Measurements from ENCODE around the gene BRD3. TPM values are rescaled to one million over a fixed set of nuclear protein-coding genes. Genes with fewer than 3 reads are reported as not detected.

BRD3 gene
- total and polyA plus RNA-seq, 2 of the 8 experiments (the other 6 are each of a cell fraction or from before 2014, with no cell fraction given), result 31.0 to 82.7 TPM

DNA sequence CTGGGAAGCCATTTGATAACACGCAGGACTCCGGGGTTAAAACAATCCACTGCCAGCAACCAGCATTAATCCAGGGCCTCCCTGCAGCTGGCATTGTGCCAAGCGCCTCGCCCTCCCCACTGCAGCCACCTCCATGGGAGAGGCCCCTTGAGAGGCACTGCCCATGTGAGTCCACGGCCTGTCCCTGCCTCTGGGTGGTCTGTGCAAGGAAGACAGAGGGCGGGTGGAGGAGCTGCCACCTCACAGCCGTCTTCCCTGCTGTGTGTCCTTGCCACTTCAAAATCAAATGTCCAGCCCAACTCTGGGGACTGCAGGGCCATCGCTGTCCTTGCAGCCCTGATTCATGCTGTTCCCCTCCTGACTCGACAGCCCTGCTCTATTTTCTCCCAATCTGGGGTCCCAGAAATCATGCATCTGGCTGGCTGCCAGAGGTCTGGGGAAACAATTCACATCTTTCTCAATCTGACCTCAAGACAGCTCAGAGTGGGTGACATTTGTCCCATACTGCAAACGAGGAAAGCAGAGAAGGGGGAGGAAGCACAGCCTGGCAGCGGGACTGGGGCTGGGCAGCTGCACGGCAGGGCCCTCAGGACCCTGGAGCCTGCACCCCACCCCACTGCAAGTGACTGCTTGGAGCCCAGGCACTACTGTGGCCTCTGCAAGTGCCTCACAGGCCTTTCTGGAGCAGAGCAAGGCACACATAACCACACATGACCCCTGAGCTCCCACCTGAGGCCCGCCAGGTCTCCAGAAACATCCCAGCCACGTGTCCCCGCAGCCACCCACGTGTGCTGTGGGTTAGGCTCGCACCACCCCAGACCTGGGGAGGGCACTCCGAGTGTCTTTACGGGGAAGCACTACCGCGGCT lies 26.8 kb downstream of the BRD3 start:
- POLR2A ChIA-PET (ENCODE audit: partially characterized antibody), result interaction anchor here (1.4 to 2.6 kb wide), 2 partner anchors 10 to 13 kb away, joined by 4 to 11 read pairs; no protein-coding TSS in a partner anchor
- TF ChIP-seq FOSL1 (IDR thresholded peaks at IDR 0.05; ENCODE audit: insufficient read depth, low read depth, low read length) (no peak), CHD2 (IDR thresholded peaks at IDR 0.05; ENCODE audit: low read length) (no peak), SP2 (IDR thresholded peaks at IDR 0.05; ENCODE audit: low read length) (no peak), MAFK (IDR thresholded peaks at IDR 0.05; ENCODE audit: low read depth, low read length) (no peak), TCF12 (IDR thresholded peaks at IDR 0.05; ENCODE audit: low read depth, low read length) (no peak), PHF8 (conservative IDR thresholded peaks at IDR 0.05; ENCODE audit: low read depth, low read length) (no peak), TBP (IDR thresholded peaks at IDR 0.05; ENCODE audit: low read depth, low read length) (no peak), RNF2 (IDR thresholded peaks at IDR 0.05; ENCODE audit: borderline replicate concordance, low read depth, low read length, missing control alignments, poor library complexity, severe bottlenecking) (no peak), JUND (IDR thresholded peaks at IDR 0.05; ENCODE audit: low read length) (no peak), RBBP5 (IDR thresholded peaks at IDR 0.05; ENCODE audit: borderline replicate concordance, low read depth, low read length) (no peak), TAF7 (optimal IDR thresholded peaks at IDR 0.05; ENCODE audit: borderline replicate concordance, low read depth, low read length) (no peak), CBX8 (IDR thresholded peaks at IDR 0.05; ENCODE audit: borderline replicate concordance, low read depth, low read length) (no peak)

More for the DNA sequence above, 26.8 kb downstream of the BRD3 start:
- CTCF ChIA-PET (ENCODE audit: partially characterized antibody), result no interaction called here
- Histone ChIP-seq H3K9me3 (ENCODE audit: insufficient read depth in 2 of 2, low read depth in 1 of 2, low read length in 1 of 2) (no peaks in the 10 kb centered on the region), H3K4me1 (replicated peaks in 1 of 4; ENCODE audit: control insufficient read depth in 3 of 4, insufficient read depth in 4 of 4, low read length in 3 of 4) (no peaks in the 10 kb centered on the region; a peak in 1 of 7 replicates), H2BK15ac (ENCODE audit: low read length) (no peak overlapping the region), H3K9ac (replicated peaks in 1 of 4; ENCODE audit: extremely low read depth in 1 of 4, low read depth in 3 of 4, low read length in 3 of 4) (no peak overlapping the region), H3K23me2 (ENCODE audit: low read depth, low read length) (no peaks in the 10 kb centered on the region), H3K27ac (ENCODE audit: low read depth, low read length) (no peak overlapping the region), H2AFZ (ENCODE audit: low read length) (no peak overlapping the region), H3K18ac (ENCODE audit: extremely low read depth, low read length) (no peak overlapping the region), H2AK5ac (ENCODE audit: low read depth, low read length) (no peak overlapping the region), H4K91ac (replicated peaks; ENCODE audit: insufficient read length, low read length) (no peak overlapping the region), H4K8ac (ENCODE audit: extremely low read depth, insufficient read depth, low read length) (no peak overlapping the region), H3K4me2 (ENCODE audit: insufficient read depth in 1 of 2, low read depth in 2 of 2, low read length in 2 of 2) (no peak overlapping the region), H3K4me3 (ENCODE audit: extremely low read depth in 1 of 4, insufficient read depth in 2 of 4, low read depth in 3 of 4, low read length in 4 of 4) (no peak overlapping the region), H4K20me1 (replicated peaks in 1 of 2; ENCODE audit: control insufficient read depth in 1 of 2, insufficient read depth in 2 of 2, low read length in 2 of 2) (peaks cover 13 to 14% of the 10 kb centered on the region in 2 experiments), H3K79me2 (ENCODE audit: control insufficient read depth in 1 of 2, insufficient read depth in 2 of 2, low read length in 2 of 2) (no peaks in the 10 kb centered on the region), H3K27me3 (replicated peaks in 1 of 4; ENCODE audit: control insufficient read depth in 3 of 4, extremely low read depth in 1 of 4, insufficient read depth in 3 of 4, low read length in 3 of 4) (no peaks in the 10 kb centered on the region), H3K14ac (ENCODE audit: insufficient read length) (no peak overlapping the region), H2BK20ac (ENCODE audit: low read length) (no peak overlapping the region), H3K36me3 (ENCODE audit: control insufficient read depth in 2 of 4, insufficient read depth in 4 of 4, low read length in 3 of 4) (peaks cover 31 to 66% (median 49%) of the 10 kb centered on the region in 4 experiments), H3K23ac (ENCODE audit: insufficient read length) (no peak overlapping the region), H2BK12ac (ENCODE audit: low read depth, low read length) (no peak overlapping the region), H3K56ac (replicated peaks; ENCODE audit: insufficient read length, low read depth, low read length) (no peak overlapping the region), H2BK5ac (ENCODE audit: low read depth, low read length) (no peak overlapping the region), H3K4ac (replicated peaks; ENCODE audit: insufficient read length, low read depth, low read length) (no peak overlapping the region), H4K5ac (ENCODE audit: insufficient read length, low read depth, low read length) (no peak overlapping the region), H2BK120ac (replicated peaks; ENCODE audit: low read depth, low read length) (no peak overlapping the region), H3K79me1 (ENCODE audit: low read depth, low read length) (peaks cover 4% of the 10 kb centered on the region; the same call in 1 of the 2 replicates)
- 93% methylated on average over 18 of the region's 21 CpGs; no CpG with 5 or more reads in 1 of the 2 experiments for WGBS, 2 experiments (ENCODE audit: extremely low coverage in 1 of 2, insufficient coverage in 1 of 2, insufficient read length in 1 of 2, insufficient replicate concordance in 2 of 2, low coverage in 1 of 2, low lambda C conversion rate in 2 of 2, missing lambda C conversion rate in 1 of 2)
- no peak for FAIRE-seq
- no peak for DNase-seq (ENCODE audit: low read depth in 1 of 2, low spot score in 2 of 2)
